Neural crest cell (in vitro differentiated cells): ENCODE data around the gene VPS8. TPM values are rescaled to one million over a fixed set of nuclear protein-coding genes. Genes with fewer than 3 reads are reported as not detected.

Experiments
- DNase-seq: peaks from one replicate; pipeline ENCODE4 v3.0.0; 2021; ENCODE audit warnings: low read depth, mixed read lengths, low spot score
- H3K27ac Mint-ChIP-seq: one replicate; pipeline ENCODE4 v1.8.0; 2021; ENCODE audit warnings: mild to moderate bottlenecking, mixed read lengths; ENCODE audit not compliant: unreplicated experiment
- H3K27me3 Mint-ChIP-seq: 2 replicates; pipeline ENCODE4 v1.8.0; 2021; ENCODE audit warnings: low read depth, mild to moderate bottlenecking, mixed read lengths
- H3K36me3 Mint-ChIP-seq: 2 replicates; pipeline ENCODE4 v1.8.0; 2021; ENCODE audit warnings: low read depth, mild to moderate bottlenecking, mixed read lengths
- H3K4me1 Mint-ChIP-seq: 2 replicates; pipeline ENCODE4 v1.8.0; 2021; ENCODE audit warnings: mixed read lengths
- H3K4me3 Mint-ChIP-seq: one replicate; pipeline ENCODE4 v1.8.0; 2021; ENCODE audit warnings: mild to moderate bottlenecking, mixed read lengths
- H3K9me3 Mint-ChIP-seq: 2 replicates; pipeline ENCODE4 v1.8.0; 2021; ENCODE audit warnings: mixed read lengths
- CTCF ChIP-seq: fragments of 200-600 bp; sonication (generic); conservative IDR thresholded peaks from 2 replicates; pipeline ENCODE4 v1.5.0; 2021; ENCODE audit warnings: antibody characterized with exemption, mild to moderate bottlenecking
- total RNA-seq: library from RNA; stranded (reverse); gene quantifications from 2 replicates; pipeline ENCODE4 v1.2.1, GENCODE V29; 2021

The VPS8 gene
- total RNA-seq, 1 donor from 2014 or later, result 55.7 TPM

- no peaks in the 10 kb centered on the region for H3K9me3 Mint-ChIP-seq
- no peak overlapping the region for H3K27ac Mint-ChIP-seq
Measured at GRCh38 chr3:184924547-184924946, 112.6 kb downstream of the VPS8 start.

GRCh38 chr3:184927796-184928315 lies 115.9 kb downstream of the VPS8 start:
- Mint-ChIP-seq H3K27me3 (no peaks in the 10 kb centered on the region), H3K4me3 (no peak overlapping the region), H3K27ac (peak overlapping the region; percentile 81), H3K4me1 (no peaks in the 10 kb centered on the region), H3K9me3 (no peaks in the 10 kb centered on the region), H3K36me3 (peaks cover 9% of the 10 kb centered on the region)
- TF ChIP-seq CTCF, result no peak
- no peak for DNase-seq

More at GRCh38 chr3:184924547-184924946, 112.6 kb downstream of the VPS8 start:
- H3K4me1 Mint-ChIP-seq, result no peaks in the 10 kb centered on the region
- DNase-seq, result no peak
- TF ChIP-seq CTCF, result no peak
- no peak overlapping the region for H3K4me3 Mint-ChIP-seq
- no peaks in the 10 kb centered on the region for H3K27me3 Mint-ChIP-seq
- H3K36me3 Mint-ChIP-seq, result peaks cover 9% of the 10 kb centered on the region

- TF ChIP-seq CTCF, result no peak
- H3K9me3 Mint-ChIP-seq, result no peaks in the 10 kb centered on the region
- peaks cover 8% of the 10 kb centered on the region for H3K4me1 Mint-ChIP-seq
- H3K4me3 Mint-ChIP-seq, result no peak overlapping the region
- H3K27ac Mint-ChIP-seq, result no peak overlapping the region
- no peak for DNase-seq
- peaks cover 3% of the 10 kb centered on the region for H3K36me3 Mint-ChIP-seq
- no peaks in the 10 kb centered on the region for H3K27me3 Mint-ChIP-seq
Measured at GRCh38 chr3:184932777-184933176, 120.8 kb downstream of the VPS8 start.

- Mint-ChIP-seq H3K4me3 (no peak overlapping the region), H3K4me1 (peaks cover 8% of the 10 kb centered on the region), H3K27me3 (no peaks in the 10 kb centered on the region), H3K27ac (peak overlapping the region; percentile 21), H3K9me3 (no peaks in the 10 kb centered on the region), H3K36me3 (peaks cover 5% of the 10 kb centered on the region)
- no peak for DNase-seq
- no peak for TF ChIP-seq CTCF
Measured at GRCh38 chr3:184937611-184938010, 125.6 kb downstream of the VPS8 start.

GRCh38 chr3:184941408-184941807 lies 129.4 kb downstream of the VPS8 start:
- no peaks in the 10 kb centered on the region for H3K9me3 Mint-ChIP-seq
- no peaks in the 10 kb centered on the region for H3K27me3 Mint-ChIP-seq
- H3K4me3 Mint-ChIP-seq, result no peak overlapping the region
- DNase-seq, result no peak
- peaks cover 8% of the 10 kb centered on the region for H3K4me1 Mint-ChIP-seq
- no peak overlapping the region for H3K27ac Mint-ChIP-seq
- no peak for TF ChIP-seq CTCF
- H3K36me3 Mint-ChIP-seq, result peaks cover 7% of the 10 kb centered on the region
